Stimulated activated CD8-positive, alpha-beta memory T cell treated with anti-CD3 and anti-CD28 coated beads, Interleukin-7, amount 100 ng/mL, for 48 hours (primary cell): Measurements from ENCODE around the gene GPR39.

Source experiments
- DNase-seq, 2 donors: peaks; one replicate each; pipeline ENCODE4 v3.0.0-alpha.2; 2020; ENCODE audit warnings: low read depth in 1 of 2; ENCODE audit errors: extremely low read depth in 1 of 2

The GPR39 gene

DNA sequence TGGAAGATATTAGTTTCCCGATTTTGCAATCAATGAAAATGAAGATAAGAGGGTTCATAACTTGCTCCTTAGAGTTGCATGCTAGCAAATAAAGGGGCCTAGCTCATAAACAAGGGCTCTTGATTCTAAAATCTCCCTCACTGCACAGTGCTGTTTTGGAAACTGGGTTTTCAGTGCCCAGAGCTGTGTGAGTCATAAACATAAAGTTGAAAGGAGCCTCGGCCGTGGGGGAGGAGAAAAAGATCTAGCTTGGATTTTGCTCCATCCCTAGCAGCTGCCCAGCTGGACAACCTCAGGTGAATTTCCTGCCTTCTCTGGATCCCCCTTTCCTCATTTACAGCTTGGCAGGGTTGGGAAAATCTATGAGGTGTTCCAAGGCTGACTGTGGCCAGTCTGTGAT, 210.9 kb downstream of the GPR39 start:
- no peak for DNase-seq

DNA sequence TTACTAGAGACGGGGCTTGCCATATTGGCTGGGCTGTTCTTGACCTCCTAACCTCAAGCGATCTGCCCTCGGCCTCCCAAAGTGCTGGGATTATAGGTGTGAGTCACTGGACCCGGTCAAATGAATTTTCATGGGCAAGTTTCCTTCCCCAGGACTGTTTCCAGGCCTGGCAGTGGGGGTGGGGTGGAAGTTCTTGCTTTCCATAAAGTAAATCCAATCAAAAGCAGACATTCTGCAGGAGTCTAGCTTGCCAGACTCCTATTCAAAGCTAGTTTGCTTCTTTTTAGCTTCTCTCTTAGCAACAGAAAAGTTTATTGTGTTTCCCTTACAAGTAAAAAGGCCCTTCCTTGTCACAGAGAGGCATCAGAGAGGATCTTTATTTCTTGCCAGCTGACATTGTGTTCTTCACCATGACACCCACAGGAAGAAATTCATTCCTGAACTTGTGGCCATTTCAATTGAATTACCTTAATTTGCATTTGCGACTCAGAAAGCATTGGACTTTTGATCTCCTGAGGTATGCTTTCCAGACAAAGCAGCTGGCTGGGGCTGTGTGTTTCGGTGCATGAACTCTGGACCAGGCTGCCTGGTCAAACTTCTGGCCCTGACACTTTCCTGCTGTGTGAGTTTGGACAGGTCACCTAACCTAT, 215.5 kb downstream of the GPR39 start:
- no peak for DNase-seq

DNA sequence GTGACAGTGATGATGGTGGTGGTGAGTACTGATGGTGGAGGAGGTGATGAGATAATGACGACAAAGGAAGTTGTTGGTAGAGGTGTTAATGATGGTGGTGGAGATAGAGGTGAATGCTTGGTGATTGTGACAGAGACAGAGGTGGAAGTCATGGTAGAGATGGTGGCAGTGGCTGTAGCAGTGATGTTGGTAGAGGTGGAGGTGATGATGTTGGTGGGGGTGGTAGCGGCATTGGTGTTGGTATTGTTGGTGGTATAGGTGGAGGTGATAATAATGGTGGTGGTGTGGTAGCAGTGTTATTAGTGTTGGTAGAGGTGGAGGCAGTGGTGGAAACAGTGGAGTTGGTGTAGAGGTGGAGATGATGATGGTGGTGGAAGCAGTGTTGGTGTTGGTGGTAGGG, 217.0 kb downstream of the GPR39 start:
- DNase-seq: no peak

DNA sequence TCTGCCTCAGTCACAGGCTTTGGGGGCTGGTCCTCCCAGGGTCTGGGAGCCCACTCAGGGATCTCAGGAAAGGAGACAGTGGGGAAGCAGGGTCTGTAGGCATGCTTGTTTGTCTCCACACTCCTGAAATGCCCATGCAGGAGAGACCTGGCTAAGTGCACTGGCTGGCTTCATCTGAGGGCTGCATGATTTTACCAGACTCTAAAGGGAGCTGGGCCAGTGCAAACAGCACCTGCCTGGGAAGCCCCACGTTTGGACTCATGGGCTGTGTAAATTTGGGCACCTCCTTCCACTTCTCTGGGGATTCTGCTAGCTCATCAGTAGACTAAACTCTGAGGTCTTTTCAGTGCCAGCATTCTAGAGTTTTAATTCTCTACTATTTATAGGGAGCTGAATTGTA, 219.7 kb downstream of the GPR39 start:
- no peak for DNase-seq

DNA sequence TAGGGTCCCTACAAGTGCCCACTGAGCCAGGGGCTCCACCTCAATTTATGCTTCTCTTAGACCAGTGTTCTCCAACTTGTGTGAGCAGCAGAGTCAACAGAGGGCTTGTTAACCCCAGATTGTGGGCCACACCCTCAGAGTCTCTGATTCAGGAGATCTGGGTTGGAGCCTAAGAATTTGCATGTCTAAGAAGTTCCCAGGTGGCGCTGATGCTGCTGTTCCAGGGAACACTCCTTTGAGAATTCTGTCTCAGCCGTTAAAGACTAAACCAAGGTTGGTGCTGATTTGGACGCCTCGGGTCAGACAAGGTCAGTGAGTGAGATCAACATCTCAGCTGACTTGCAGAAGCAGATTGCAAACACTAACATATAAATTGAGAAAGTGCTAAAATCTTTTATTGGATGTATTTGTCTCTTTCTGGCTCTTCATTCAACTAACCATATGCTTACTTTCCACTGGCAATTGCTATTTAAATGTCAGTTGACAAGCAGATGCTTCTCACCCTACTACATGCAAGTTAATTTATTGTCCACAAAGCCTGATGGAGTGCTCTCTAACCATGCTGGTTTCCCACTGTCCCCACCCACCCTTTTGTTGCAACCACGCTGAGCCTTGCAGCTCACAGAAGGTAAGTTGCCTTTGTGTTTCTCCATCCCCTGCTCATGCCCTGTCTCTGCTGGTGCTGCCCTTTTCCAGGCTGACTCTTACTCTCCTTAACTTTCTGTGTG, 221.9 kb downstream of the GPR39 start:
- no peak for DNase-seq

DNA sequence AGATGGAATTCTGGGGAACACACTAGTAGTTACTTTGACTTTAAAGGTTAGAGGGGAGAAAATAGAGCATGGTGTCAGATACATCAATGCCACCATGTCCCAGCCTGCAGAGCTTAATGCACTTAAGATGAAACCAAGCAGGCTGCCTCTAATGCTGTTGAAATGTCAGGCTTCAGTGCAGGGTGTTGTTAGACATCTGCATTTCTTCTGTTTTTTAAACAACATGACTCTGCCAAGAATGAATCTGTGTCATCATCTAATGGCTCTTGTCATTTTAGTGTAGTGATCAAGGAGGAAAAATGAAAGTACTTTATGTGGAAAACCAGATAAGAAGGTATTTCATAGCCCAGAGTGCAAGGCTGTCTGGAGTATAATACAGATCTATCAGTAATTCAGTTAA, 223.5 kb downstream of the GPR39 start:
- DNase-seq: no peak

DNA sequence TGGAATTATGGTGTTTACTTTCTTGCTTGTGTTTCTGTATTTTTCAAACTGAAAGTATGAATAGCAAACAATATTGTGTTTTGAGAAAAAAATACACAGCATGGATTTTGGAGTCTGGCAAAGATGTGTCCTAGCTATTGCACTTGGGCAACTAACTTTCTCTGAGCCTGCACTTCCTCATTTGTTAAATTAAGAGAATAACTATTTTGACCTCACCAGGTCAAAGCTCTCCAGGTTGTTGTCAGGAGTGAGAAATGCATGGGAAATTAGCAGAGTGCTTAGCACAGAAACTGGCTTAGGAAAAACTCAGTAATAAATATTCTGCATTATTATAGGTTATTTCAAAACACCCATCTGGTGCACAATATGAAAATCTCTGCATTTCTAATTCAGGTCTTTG, 225.2 kb downstream of the GPR39 start:
- no peak for DNase-seq

DNA sequence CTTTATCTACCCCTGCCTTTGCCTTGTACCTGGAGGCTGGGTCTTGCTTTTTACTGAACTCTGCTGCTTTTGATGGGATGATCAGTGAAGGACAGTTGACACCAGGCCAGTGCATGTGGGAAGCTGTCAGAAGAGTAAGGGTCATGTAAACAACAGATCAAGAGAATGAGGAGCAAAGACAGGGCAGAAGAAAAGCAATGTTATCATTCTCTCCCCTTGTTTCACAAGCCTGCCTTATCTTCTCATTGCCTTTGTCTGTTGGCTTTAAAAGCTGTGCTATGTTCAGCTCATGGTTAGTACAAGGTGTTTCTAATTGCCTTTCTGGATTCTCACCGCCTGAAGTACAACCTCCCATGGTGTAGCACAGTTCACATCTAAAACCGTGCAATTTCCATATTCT, 225.8 kb downstream of the GPR39 start:
- no peak for DNase-seq

DNA sequence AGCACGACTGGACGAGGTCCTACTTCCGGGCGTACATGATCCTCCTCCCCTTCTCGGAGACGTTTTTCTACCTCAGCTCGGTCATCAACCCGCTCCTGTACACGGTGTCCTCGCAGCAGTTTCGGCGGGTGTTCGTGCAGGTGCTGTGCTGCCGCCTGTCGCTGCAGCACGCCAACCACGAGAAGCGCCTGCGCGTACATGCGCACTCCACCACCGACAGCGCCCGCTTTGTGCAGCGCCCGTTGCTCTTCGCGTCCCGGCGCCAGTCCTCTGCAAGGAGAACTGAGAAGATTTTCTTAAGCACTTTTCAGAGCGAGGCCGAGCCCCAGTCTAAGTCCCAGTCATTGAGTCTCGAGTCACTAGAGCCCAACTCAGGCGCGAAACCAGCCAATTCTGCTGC, 228.6 kb downstream of the GPR39 start:
- no peak for DNase-seq

DNA sequence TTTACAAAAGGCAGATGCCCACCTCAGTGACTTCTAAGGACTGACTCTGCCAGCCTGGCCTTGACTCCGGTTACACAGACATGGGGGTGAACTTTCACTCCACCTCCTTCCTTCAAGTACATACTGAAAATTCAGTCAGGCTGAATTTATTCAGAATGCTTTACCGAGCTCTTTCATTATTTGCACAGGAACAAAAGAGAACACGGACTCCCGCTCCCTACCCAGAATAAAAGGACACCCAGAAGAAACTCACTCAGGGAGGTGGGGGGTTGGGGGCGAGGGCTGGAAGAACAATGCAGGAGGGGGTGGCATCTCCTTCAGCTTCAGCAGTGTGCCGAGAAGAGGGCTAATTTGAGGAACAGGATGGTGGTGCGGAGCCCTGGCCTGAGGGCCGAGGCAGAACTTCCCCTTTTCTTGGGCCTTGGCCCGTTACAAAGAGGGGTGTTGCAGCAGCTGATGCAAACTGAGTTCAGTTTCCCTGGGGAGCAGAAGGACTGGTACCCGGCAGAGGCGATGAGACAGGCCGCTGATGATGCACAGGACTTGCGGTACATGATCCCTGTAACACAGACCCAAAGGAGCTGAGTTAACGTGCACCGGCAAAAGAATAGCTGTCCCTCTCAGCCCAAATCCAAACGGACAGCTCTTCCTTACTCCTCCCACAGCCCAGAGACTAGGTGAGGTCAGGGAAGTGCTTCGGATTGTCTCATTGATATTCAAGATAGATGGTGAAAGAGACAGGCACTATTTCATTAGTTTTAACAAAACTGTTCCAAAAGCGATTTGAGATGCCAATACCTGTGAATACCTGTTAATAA, 229.3 kb downstream of the GPR39 start:
- no peak for DNase-seq

DNA sequence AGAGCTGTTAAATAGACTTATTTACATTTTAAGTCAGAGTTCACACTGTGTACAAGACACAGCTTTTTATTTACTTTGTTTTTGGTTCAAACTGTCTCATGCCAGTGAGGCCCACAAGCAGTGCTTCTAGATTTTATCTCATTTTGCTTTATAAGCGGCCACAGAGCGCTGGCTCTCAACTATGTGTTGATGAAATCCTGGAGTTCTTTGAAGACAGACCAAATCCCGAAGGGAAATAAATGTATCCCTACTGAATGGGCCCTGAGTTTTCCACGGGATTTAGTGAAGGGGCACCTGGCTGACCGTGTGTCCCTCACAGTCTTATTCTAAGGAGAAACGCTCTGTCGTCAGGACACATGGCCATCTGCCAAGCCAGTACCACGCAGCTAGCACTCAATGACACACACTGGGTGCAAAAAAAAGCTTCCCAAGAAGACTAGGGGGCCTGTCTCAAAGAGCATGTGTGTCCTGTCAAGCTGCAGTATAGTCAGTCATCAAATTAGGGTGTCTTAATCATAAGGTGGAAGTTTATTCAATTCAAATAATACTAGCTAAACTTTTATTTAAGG, 230.0 kb downstream of the GPR39 start:
- DNase-seq: no peak

DNA sequence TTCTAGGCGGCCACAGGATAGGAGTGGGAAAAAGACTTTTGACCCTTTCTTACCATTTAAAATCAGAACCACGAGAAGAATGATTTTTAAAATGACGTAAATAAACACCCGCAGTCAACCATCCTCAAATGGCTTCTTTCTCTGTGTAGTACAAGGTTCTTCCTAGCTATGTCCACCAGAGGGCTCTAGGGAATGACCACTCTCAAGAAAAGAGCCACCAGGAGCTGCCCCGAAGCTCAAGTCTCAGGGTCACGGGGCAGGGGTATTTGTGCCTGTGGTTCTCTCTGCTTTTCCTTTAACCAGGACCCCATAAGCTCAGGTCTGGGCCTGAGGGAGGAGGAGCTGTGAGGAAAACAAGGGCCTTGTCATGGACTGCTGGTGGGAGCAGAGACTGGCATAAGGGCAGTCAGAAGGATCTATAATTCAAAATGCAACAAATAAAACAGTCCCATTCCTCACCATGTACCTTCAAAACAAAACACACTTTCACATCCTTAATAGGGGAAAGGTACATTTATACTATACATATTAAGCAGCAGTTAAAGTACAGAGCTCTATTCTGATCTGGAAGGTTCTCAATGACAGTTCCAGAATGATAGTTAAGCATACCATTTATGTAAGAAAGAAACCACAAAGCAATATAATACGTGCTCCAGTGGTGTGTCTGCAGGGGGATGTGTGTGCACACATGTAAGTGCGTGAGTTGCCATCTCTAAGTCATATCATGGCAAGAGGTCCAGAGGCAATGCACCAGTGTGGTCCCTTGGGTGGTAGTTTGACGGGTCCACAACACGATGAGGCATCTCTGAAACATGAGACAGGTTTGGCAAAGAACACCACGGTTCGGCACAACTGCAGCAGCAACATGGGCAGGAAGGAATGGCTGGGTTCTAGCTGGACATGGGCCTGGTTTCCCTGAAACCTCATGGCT, 234.8 kb downstream of the GPR39 start:
- no peak for DNase-seq

DNA sequence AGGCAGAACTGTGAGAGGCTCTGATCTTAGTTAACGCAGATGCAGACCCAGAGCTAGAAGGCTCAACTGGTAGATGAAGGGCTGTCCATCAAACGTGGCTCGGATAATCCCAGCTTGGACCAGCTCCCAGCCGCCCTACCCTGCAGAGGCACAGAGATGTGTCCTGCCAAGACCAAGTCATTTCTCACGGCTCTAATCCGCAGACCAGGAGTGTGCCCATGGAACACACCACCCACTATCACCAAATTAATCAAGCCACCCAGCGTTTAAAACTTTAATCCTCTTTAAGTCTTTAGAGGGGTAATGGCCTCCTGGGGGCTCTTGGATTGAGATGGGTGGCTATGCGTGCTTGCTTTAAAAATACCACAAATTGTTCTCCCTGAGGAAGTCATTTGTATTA, 235.9 kb downstream of the GPR39 start:
- no peak for DNase-seq

DNA sequence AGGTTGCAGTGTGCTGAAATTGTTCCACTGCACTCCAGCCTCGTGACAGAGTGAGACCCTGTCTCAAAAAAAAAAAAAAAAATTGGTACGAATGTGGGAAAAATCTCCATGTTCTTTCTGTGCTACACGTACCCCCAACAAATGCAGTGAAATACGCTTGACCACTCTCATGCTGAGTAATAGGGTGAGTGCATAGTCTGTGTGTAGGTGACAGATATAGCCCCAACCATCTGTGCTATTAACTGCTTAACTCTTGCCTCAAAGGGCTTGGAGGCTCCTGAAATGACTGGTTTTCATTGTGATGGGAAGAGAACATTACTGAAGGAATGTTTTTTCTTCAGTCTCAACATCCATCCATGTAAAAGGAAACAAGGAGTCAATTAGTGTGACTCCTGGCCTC, 237.7 kb downstream of the GPR39 start:
- DNase-seq: no peak

DNA sequence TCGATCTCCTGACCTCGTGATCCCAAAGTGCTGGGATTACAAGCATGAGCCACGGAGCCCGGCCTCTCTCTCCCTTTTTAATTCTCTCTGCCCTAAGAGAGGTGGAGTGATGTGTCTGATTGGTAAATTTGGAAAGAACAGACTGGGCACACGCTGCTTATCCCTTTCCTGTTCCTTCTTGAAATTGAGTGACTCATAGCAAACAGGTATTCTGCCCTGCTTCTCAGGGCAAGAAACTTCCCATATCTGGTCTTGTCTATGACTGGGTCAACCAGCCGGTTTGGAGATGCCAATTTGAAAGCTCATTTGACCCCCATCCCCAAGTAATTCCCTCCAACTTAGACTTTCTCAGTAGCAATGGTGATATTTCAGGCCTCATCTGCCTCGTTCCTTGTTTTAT, 238.4 kb downstream of the GPR39 start:
- no peak for DNase-seq

DNA sequence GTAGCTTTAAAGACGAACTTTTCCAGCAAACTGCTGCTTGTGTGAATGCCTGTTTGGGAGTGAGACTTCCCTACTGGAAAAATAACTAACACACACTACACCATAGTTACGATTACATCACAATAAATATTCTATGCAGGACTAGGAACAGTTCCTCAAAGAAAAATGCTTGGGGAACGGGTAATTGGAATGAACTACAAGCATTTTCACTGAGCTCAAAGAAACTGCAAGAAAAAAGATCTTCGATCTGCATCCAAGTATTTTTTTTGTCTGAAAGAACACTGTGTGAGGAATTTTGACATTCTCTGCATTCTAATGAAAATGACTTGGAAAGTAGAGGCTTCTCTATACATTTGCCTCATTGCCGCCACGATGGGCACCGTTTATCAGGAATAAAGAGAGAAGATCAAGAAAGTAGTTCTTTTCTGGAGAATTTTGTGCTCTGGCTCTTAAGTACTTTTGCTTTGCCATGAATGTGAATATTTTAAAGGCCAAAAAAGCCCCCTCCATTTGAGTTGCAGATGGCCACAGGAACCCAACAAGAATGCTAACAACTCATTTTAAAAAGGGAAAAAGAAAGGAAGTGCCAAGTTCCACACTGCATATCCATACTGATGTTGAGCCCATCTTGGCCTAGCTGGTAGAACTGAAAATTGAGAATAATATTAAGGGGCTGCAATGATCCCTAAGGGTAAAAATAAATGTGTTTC, 239.8 kb downstream of the GPR39 start:
- DNase-seq: no peak

DNA sequence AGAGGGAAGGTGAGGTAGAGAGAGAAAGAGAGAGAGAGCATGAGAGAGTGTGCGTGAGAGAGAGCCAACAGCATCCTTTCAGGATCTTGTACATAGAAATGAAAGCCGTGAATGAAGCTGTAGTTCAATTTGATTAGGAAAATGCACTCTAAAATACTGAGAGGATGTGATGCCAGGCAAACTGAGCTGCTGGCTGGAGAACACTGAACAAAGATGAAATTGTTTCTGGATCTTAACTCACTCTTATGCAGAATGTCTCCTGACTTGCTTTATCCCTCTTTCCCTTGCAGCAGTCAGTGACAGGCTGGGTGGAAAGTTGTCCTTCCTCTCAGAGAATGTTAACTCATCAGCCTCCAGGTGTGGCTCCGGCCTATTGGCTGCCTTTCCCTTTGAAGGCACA, 242.7 kb downstream of the GPR39 start:
- DNase-seq: no peak

DNA sequence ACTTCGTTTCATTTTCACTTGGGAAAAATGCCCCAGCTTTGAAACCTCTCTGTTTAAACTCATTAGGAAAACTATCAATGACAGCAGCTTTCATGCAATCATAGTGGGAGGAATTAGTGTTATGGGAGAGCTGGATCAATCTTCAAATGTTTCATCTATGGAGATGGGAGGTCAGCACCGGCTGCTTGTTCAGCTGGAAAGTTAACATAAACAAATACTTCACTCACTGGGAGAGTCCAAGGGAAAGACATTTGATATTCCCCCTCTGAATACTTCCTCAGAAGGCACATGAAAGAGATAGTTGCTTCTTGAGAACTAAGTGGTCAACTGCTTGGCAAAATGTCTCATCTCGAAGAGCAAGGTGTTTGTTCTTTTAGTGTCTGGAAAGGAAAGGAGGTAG, 246.1 kb downstream of the GPR39 start:
- no peak for DNase-seq

DNA sequence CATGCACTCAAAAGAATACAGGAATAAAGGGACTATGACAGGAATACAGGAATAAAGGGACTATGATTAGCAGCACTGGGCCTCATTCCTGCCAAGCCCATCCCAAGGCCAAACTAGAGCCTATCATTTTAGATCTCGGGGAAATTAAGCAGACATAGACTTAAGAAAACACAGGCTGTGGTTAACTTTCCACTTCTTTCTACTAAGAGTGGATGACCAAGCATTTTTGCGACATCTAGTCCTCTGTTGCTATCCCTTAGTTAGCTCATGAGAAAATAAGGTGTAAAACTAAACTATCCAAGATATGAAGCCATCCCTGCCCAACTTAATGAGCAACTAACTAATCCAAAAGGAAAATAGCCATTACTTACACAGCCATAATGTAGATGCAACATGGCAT, 247.5 kb downstream of the GPR39 start:
- no peak for DNase-seq
